Panc1 (cell line): ENCODE data around the gene LDLRAD4. TPM values are rescaled to one million over a fixed set of nuclear protein-coding genes. Genes with fewer than 3 reads are reported as not detected.

Experiments used
- ATAC-seq: fragments of 200-7000 bp; cut with Tn5 transposase; 2 replicates; pipeline ENCODE4 v1.9.1; 2020; ENCODE audit warnings: mild to moderate bottlenecking, moderate library complexity
- BruUV-seq: library from RNA; stranded (reverse); fragments of 400-500 nt; replicated peaks from 2 replicates; lab custom pipeline; 2021; lab: Mats Ljungman, UMichigan
- CTCF ChIA-PET: fragments of 300-600 bp; sonication (Branson Sonifier 250); formaldehyde crosslinking; loops from one replicate; lab custom pipeline; 2022; ENCODE audit warnings: antibody characterized with exemption; lab: Charles Lee
- POLR2A ChIA-PET: fragments of 300-600 bp; sonication (Branson Sonifier 250); formaldehyde crosslinking; loops from one replicate; lab custom pipeline; 2022; ENCODE audit warnings: antibody characterized with exemption; lab: Charles Lee
- DNase-seq: peaks from one replicate; pipeline ENCODE4 v3.0.0-alpha.2; 2010; ENCODE audit warnings: low read depth, low spot score
- H3K27ac ChIP-seq: 2 replicates; pipeline ENCODE4 v1.5.1; 2011; ENCODE audit warnings: mild to moderate bottlenecking, low read length, inconsistent platforms
- H3K27me3 ChIP-seq: fragments of 200-500 bp; sonication (Bioruptor generic); 2 replicates; pipeline ENCODE4 v1.6.0; 2014; ENCODE audit warnings: low read length, inconsistent platforms; ENCODE audit not compliant: control insufficient read depth, insufficient read depth
- H3K36me3 ChIP-seq: fragments of 200-500 bp; sonication (Bioruptor generic); 2 replicates; pipeline ENCODE4 v1.5.1; 2014; ENCODE audit warnings: inconsistent platforms, mild to moderate bottlenecking, low read length, moderate library complexity; ENCODE audit not compliant: control insufficient read depth, insufficient read depth
- H3K4me1 ChIP-seq: 2 replicates; pipeline ENCODE4 v1.5.1; 2011; ENCODE audit warnings: inconsistent platforms, mild to moderate bottlenecking, low read length, moderate library complexity; ENCODE audit not compliant: control insufficient read depth, insufficient read depth
- H3K4me3 ChIP-seq, 2 experiments: 2 replicates each; pipeline ENCODE4 v1.5.1; 2011 to 2012; ENCODE audit warnings: low read depth in 2 of 2, low read length in 2 of 2, mild to moderate bottlenecking in 2 of 2, inconsistent platforms in 1 of 2, moderate library complexity in 1 of 2
- H3K9me3 ChIP-seq: fragments of 200-500 bp; sonication (Bioruptor generic); 2 replicates; pipeline ENCODE4 v1.5.1; 2014; ENCODE audit warnings: low read depth, mild to moderate bottlenecking, inconsistent platforms, low read length, moderate library complexity; ENCODE audit not compliant: control insufficient read depth, insufficient read depth
- POLR2AphosphoS5 ChIP-seq: IDR thresholded peaks from 2 replicates; pipeline ENCODE4 v1.6.1; 2012; ENCODE audit warnings: mild to moderate bottlenecking, low read depth, low read length, moderate library complexity
- SIN3A ChIP-seq: IDR thresholded peaks from 2 replicates; pipeline ENCODE4 v1.6.1; 2012; ENCODE audit warnings: low read depth, mild to moderate bottlenecking, low read length, moderate library complexity, borderline replicate concordance; ENCODE audit not compliant: insufficient read depth
- TCF7L2 ChIP-seq: IDR thresholded peaks from 2 replicates; pipeline ENCODE4 v1.6.1; 2011; ENCODE audit warnings: mild to moderate bottlenecking, low read depth, low read length, inconsistent platforms
- in situ Hi-C: cut with HindIII; loops from 2 replicates; pipeline ENCODE4 v1.10.0; 2016; ENCODE audit warnings: low sequenced_read_pairs, low pct_unique_long_range_greater_than_20kb
- intact Hi-C: fragments of 100-400 bp; cut with micrococcal nuclease; formaldehyde crosslinking; loops from one replicate; pipeline ENCODE4 v1.10.0; 2022; ENCODE audit not compliant: unreplicated experiment
- total RNA-seq: library from RNA; stranded (reverse); gene quantifications from one replicate; pipeline ENCODE4 v1.2.1, GENCODE V29; 2021; ENCODE audit not compliant: unreplicated experiment
- TF ChIP-seq, protein P1 (sequence below), 2 experiments: IDR thresholded peaks; 2 replicates each; pipeline ENCODE4 v1.6.1; 2011 to 2012; ENCODE audit warnings: low read depth in 2 of 2, control low read depth in 1 of 2, low read length in 1 of 2, mild to moderate bottlenecking in 1 of 2, moderate library complexity in 1 of 2; ENCODE audit not compliant: insufficient read depth in 1 of 2
- TF ChIP-seq, protein P2 (sequence below): fragments of 450-650 bp; IDR thresholded peaks from 2 replicates; pipeline ENCODE4 v1.5.1; 2017; ENCODE audit warnings: mild to moderate bottlenecking

The LDLRAD4 gene
- total RNA-seq, 1 experiment from 2014 or later: 0.28 TPM

- TF ChIP-seq, protein P1, sequence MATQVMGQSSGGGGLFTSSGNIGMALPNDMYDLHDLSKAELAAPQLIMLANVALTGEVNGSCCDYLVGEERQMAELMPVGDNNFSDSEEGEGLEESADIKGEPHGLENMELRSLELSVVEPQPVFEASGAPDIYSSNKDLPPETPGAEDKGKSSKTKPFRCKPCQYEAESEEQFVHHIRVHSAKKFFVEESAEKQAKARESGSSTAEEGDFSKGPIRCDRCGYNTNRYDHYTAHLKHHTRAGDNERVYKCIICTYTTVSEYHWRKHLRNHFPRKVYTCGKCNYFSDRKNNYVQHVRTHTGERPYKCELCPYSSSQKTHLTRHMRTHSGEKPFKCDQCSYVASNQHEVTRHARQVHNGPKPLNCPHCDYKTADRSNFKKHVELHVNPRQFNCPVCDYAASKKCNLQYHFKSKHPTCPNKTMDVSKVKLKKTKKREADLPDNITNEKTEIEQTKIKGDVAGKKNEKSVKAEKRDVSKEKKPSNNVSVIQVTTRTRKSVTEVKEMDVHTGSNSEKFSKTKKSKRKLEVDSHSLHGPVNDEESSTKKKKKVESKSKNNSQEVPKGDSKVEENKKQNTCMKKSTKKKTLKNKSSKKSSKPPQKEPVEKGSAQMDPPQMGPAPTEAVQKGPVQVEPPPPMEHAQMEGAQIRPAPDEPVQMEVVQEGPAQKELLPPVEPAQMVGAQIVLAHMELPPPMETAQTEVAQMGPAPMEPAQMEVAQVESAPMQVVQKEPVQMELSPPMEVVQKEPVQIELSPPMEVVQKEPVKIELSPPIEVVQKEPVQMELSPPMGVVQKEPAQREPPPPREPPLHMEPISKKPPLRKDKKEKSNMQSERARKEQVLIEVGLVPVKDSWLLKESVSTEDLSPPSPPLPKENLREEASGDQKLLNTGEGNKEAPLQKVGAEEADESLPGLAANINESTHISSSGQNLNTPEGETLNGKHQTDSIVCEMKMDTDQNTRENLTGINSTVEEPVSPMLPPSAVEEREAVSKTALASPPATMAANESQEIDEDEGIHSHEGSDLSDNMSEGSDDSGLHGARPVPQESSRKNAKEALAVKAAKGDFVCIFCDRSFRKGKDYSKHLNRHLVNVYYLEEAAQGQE (IDR thresholded peaks at IDR 0.05; ENCODE audit: insufficient read depth in 1 of 2, low read depth in 2 of 2, low read length in 1 of 2): no peak
- TF ChIP-seq POLR2AphosphoS5 (no peak), SIN3A (no peak), TCF7L2 (no peak)
- TF ChIP-seq, protein P2, sequence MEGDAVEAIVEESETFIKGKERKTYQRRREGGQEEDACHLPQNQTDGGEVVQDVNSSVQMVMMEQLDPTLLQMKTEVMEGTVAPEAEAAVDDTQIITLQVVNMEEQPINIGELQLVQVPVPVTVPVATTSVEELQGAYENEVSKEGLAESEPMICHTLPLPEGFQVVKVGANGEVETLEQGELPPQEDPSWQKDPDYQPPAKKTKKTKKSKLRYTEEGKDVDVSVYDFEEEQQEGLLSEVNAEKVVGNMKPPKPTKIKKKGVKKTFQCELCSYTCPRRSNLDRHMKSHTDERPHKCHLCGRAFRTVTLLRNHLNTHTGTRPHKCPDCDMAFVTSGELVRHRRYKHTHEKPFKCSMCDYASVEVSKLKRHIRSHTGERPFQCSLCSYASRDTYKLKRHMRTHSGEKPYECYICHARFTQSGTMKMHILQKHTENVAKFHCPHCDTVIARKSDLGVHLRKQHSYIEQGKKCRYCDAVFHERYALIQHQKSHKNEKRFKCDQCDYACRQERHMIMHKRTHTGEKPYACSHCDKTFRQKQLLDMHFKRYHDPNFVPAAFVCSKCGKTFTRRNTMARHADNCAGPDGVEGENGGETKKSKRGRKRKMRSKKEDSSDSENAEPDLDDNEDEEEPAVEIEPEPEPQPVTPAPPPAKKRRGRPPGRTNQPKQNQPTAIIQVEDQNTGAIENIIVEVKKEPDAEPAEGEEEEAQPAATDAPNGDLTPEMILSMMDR: no peak
- in situ Hi-C loops: no loop called here
- POLR2A ChIA-PET: no interaction called here
- intact Hi-C loops: loop anchor here (10.0 kb wide), 1 partner anchor 61 kb away; no protein-coding TSS in a partner anchor
- Histone ChIP-seq H3K27ac (no peak overlapping the region), H3K36me3 (no peaks in the 10 kb centered on the region), H3K9me3 (no peaks in the 10 kb centered on the region), H3K4me3 (no peak overlapping the region), H3K27me3 (no peaks in the 10 kb centered on the region; the same call in none of the 2 replicates), H3K4me1 (no peaks in the 10 kb centered on the region)
- DNase-seq (no peak), ATAC-seq (no peak)
- CTCF ChIA-PET: no interaction called here
- no TSS peak for BruUV-seq
Observed at GRCh38 chr18:13363359-13363758, 144.8 kb downstream of the LDLRAD4 start.

DNA sequence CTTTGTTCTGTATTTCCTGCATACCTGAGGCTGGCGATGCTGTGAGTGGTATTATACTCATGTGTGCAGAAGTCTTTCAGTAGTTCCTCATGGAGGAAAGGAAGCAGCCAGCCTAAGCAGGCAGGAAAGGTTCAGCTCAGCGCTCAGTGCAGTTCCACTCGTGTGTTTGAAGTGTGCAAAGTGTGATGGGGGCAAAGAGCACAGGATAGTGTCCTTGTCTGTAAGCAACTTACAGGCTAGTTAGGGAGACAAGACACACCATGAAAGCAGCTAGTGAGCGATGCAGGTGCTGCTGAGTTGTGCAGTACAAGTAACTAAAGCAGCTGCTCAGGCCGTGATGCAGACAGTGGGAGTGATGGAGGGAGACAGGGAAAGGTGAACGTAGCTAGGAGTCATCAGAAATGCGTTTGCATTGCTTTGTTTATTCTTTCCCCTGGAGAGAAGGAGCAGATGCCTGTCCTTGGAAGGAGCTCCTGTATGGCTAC, 146.2 kb downstream of the LDLRAD4 start:
- no TSS peak for BruUV-seq
- POLR2A ChIA-PET: interaction anchor here (0.6 to 0.7 kb wide), 2 partner anchors 25 to 40 kb away, joined by 3 read pairs; no protein-coding TSS in a partner anchor
- H3K9me3 ChIP-seq: no peaks in the 10 kb centered on the region
- H3K27me3 ChIP-seq: no peaks in the 10 kb centered on the region; the same call in none of the 2 replicates
- CTCF ChIA-PET: no interaction called here
- ATAC-seq (no peak), DNase-seq (no peak)
- H3K27ac ChIP-seq: no peak overlapping the region
- no peaks in the 10 kb centered on the region for H3K36me3 ChIP-seq
- no peak for TF ChIP-seq SIN3A
- TF ChIP-seq, protein P1 (IDR thresholded peaks at IDR 0.05; ENCODE audit: insufficient read depth in 1 of 2, low read depth in 2 of 2, low read length in 1 of 2): no peak
- no peak for TF ChIP-seq POLR2AphosphoS5
- TF ChIP-seq TCF7L2: no peak
- TF ChIP-seq, protein P2: no peak
- intact Hi-C loops (loop anchor here (10.0 kb wide), 1 partner anchor 60 kb away; no protein-coding TSS in a partner anchor), in situ Hi-C loops (no loop called here)
- H3K4me1 ChIP-seq: no peaks in the 10 kb centered on the region
- H3K4me3 ChIP-seq: no peak overlapping the region
